GM18909 (cell line): ENCODE measurements around the gene RBFOX2.
"Not testable (repeated sequence)": the region's sequence is repeated elsewhere in the genome, so short reads cannot be mapped to it uniquely, and the experiment has no call there.

ENCODE experiments used
- ATAC-seq: cut with Tn5 transposase; IDR thresholded peaks from one replicate; pipeline ENCODE4 v1.9.1; 2021; ENCODE audit warnings: mild to moderate bottlenecking; ENCODE audit not compliant: unreplicated experiment, poor library complexity

RBFOX2 gene

GRCh38 chr22:36044517-36044916, 15.9 kb upstream of the RBFOX2 start:
- not testable (repeated sequence) for ATAC-seq

- ATAC-seq, result no peak
Measured at GRCh38 chr22:36042240-36042639, 13.6 kb upstream of the RBFOX2 start.

GRCh38 chr22:36039125-36039524, 10.5 kb upstream of the RBFOX2 start:
- ATAC-seq, result no peak

- no peak for ATAC-seq
Measured at GRCh38 chr22:36037102-36037758, 8.6 kb upstream of the RBFOX2 start.

GRCh38 chr22:36036167-36036624, 7.6 kb upstream of the RBFOX2 start:
- no peak for ATAC-seq

- ATAC-seq, result no peak
Measured at GRCh38 chr22:36032611-36033010, 4.0 kb upstream of the RBFOX2 start.

- no peak for ATAC-seq
Measured at GRCh38 chr22:36029406-36029755, 757 bp upstream of the RBFOX2 start.

GRCh38 chr22:36027935-36028645, 534 bp downstream of the RBFOX2 start:
- ATAC-seq, result no peak

- no peak for ATAC-seq
Measured at GRCh38 chr22:36027579-36027934, 1.1 kb downstream of the RBFOX2 start.

- ATAC-seq, result no peak
Measured at GRCh38 chr22:36026741-36027140, 1.9 kb downstream of the RBFOX2 start.

GRCh38 chr22:36022697-36023096, 5.9 kb downstream of the RBFOX2 start:
- ATAC-seq, result no peak

- no peak for ATAC-seq
Measured at GRCh38 chr22:36022162-36022561, 6.5 kb downstream of the RBFOX2 start.

GRCh38 chr22:36021606-36022153, 6.9 kb downstream of the RBFOX2 start:
- ATAC-seq, result no peak

GRCh38 chr22:36020865-36021264, 7.8 kb downstream of the RBFOX2 start:
- ATAC-seq, result not testable (repeated sequence)

GRCh38 chr22:36017651-36018091, 11.0 kb downstream of the RBFOX2 start:
- no peak for ATAC-seq

GRCh38 chr22:36016684-36017083, 11.9 kb downstream of the RBFOX2 start:
- ATAC-seq, result no peak

GRCh38 chr22:36015811-36016529, 12.7 kb downstream of the RBFOX2 start:
- no peak for ATAC-seq

- ATAC-seq, result no peak
Measured at GRCh38 chr22:36015155-36015810, 13.3 kb downstream of the RBFOX2 start.

- no peak for ATAC-seq
Measured at GRCh38 chr22:36014546-36015074, 14.0 kb downstream of the RBFOX2 start.

GRCh38 chr22:36012332-36012731, 16.3 kb downstream of the RBFOX2 start:
- ATAC-seq, result no peak
